MCF 10A (cell line): ENCODE measurements around the gene PGRMC1. TPM values are rescaled to one million over a fixed set of nuclear protein-coding genes. Genes with fewer than 3 reads are reported as not detected.
"Not testable (repeated sequence)": the region's sequence is repeated elsewhere in the genome, so short reads cannot be mapped to it uniquely, and the experiment has no call there.

Source experiments
- BruUV-seq: library from RNA; stranded (reverse); fragments of 400-500 nt; replicated peaks from 2 replicates; lab custom pipeline; 2021; lab: Mats Ljungman, UMichigan
- CTCF ChIA-PET: fragments of 300-600 bp; sonication (Branson Sonifier 250); formaldehyde crosslinking; extraction: SDS; loops from one replicate; lab custom pipeline; 2021; ENCODE audit warnings: antibody characterized with exemption, inconsistent platforms; lab: Yijun Ruan, JAX
- POLR2A ChIA-PET: fragments of 300-600, 350-650 bp; sonication (Branson Sonifier 250); formaldehyde crosslinking; extraction: SDS; loops from one replicate; lab custom pipeline; 2020; ENCODE audit warnings: antibody characterized with exemption, inconsistent platforms; lab: Yijun Ruan, JAX
- DNase-seq: peaks from one replicate; pipeline ENCODE4 v3.0.0-alpha.2; 2018; ENCODE audit not compliant: unreplicated experiment
- H3K27ac Mint-ChIP-seq: one replicate; pipeline ENCODE4 v1.8.0; 2022; ENCODE audit warnings: mild to moderate bottlenecking, low read depth, mixed read lengths; ENCODE audit not compliant: unreplicated experiment
- H3K27me3 Mint-ChIP-seq: one replicate; pipeline ENCODE4 v1.8.0; 2022; ENCODE audit warnings: mixed read lengths; ENCODE audit not compliant: insufficient read depth, unreplicated experiment
- H3K36me3 Mint-ChIP-seq: one replicate; pipeline ENCODE4 v1.8.0; 2022; ENCODE audit warnings: mild to moderate bottlenecking, moderate library complexity, mixed read lengths; ENCODE audit not compliant: insufficient read depth, unreplicated experiment
- H3K4me1 Mint-ChIP-seq: one replicate; pipeline ENCODE4 v1.8.0; 2022; ENCODE audit warnings: mixed read lengths; ENCODE audit not compliant: insufficient read depth, unreplicated experiment
- H3K4me3 Mint-ChIP-seq: one replicate; pipeline ENCODE4 v1.8.0; 2022; ENCODE audit warnings: mild to moderate bottlenecking, moderate library complexity, mixed read lengths; ENCODE audit not compliant: unreplicated experiment
- H3K9me3 Mint-ChIP-seq: one replicate; pipeline ENCODE4 v1.8.0; 2022; ENCODE audit warnings: mixed read lengths; ENCODE audit not compliant: unreplicated experiment
- intact Hi-C: fragments of 100-400 bp; cut with micrococcal nuclease; formaldehyde crosslinking; loops from 2 replicates; pipeline ENCODE4 v1.14.1; 2022
- total RNA-seq: library from RNA; stranded (reverse); gene quantifications from 2 replicates; pipeline ENCODE4 v1.2.3, GENCODE V29; 2022
- TF ChIP-seq, protein P1 (sequence below): fragments of 200-600 bp; IDR thresholded peaks from one replicate; pipeline ENCODE4 v1.8.0; 2022; ENCODE audit warnings: antibody characterized with exemption, mild to moderate bottlenecking; ENCODE audit not compliant: unreplicated experiment

Gene PGRMC1
- total RNA-seq, 1 experiment from 2014 or later = 40.7 TPM

DNA sequence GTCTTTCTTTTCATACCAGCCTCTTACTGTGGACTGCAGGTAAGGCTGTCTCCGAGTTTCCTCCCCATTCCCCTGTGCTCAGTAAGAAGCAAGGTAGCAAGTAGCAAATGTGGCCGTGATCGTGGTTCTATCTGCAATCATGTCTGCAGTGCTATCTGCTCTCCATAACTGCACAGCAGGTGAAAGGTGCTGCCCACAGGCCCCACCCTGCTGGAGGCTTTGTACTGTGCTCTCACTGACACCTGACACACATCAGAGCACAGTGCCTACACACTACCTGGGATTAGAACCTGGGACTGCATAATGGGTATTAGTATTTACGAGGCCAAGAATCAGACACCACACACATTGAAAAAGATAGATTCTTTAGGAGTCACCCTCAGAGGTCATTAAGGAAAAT, 15.3 kb downstream of the PGRMC1 start:
- intact Hi-C loops = no loop called here
- ChIA-PET CTCF (interaction anchor here (0.7 to 2.3 kb wide), 2 partner anchors 11 to 14 kb away, joined by 3 to 8 read pairs; no protein-coding TSS in a partner anchor), POLR2A (no interaction called here)
- Mint-ChIP-seq H3K36me3 (no peaks in the 10 kb centered on the region), H3K27me3 (peaks cover 21% of the 10 kb centered on the region), H3K4me1 (no peaks in the 10 kb centered on the region), H3K9me3 (peaks cover 6% of the 10 kb centered on the region), H3K27ac (no peak overlapping the region), H3K4me3 (no peak overlapping the region)
- no TSS peak for BruUV-seq
- TF ChIP-seq, protein P1, sequence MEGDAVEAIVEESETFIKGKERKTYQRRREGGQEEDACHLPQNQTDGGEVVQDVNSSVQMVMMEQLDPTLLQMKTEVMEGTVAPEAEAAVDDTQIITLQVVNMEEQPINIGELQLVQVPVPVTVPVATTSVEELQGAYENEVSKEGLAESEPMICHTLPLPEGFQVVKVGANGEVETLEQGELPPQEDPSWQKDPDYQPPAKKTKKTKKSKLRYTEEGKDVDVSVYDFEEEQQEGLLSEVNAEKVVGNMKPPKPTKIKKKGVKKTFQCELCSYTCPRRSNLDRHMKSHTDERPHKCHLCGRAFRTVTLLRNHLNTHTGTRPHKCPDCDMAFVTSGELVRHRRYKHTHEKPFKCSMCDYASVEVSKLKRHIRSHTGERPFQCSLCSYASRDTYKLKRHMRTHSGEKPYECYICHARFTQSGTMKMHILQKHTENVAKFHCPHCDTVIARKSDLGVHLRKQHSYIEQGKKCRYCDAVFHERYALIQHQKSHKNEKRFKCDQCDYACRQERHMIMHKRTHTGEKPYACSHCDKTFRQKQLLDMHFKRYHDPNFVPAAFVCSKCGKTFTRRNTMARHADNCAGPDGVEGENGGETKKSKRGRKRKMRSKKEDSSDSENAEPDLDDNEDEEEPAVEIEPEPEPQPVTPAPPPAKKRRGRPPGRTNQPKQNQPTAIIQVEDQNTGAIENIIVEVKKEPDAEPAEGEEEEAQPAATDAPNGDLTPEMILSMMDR = no peak
- DNase-seq = no peak

DNA sequence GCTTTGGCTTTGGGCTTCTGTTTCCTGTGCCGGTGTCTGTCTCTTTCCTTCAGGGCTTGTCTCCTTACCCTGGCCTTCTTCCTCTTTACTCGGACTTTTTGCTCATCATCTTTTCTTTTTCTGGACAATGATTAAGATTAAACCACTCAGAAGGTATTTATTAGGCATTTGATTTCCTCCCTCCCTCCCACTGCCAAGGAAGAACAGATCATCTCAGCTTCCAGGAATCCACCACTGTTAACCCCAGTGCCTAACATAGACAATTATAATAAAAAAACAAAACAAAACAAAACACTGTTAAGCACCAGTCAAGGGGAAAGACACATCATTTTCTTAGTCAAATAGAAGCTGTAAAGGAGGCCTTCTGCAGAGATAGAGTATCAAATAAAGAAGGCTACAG, 16.6 kb downstream of the PGRMC1 start:
- ChIA-PET CTCF (interaction anchor here (4.4 kb wide), 1 partner anchor 13 kb away, joined by 22 read pairs; no protein-coding TSS in a partner anchor), POLR2A (interaction anchor here (0.5 kb wide), 1 partner anchor 153 kb away, joined by 3 read pairs; no protein-coding TSS in a partner anchor)
- H3K27ac Mint-ChIP-seq = no peak overlapping the region
- H3K4me3 Mint-ChIP-seq = no peak overlapping the region
- intact Hi-C loops = no loop called here
- TF ChIP-seq, protein P1 = no peak
- peaks cover 6% of the 10 kb centered on the region for H3K9me3 Mint-ChIP-seq
- H3K36me3 Mint-ChIP-seq = no peaks in the 10 kb centered on the region
- BruUV-seq = no TSS peak
- no peak for DNase-seq
- H3K27me3 Mint-ChIP-seq = peaks cover 35% of the 10 kb centered on the region
- H3K4me1 Mint-ChIP-seq = no peaks in the 10 kb centered on the region

DNA sequence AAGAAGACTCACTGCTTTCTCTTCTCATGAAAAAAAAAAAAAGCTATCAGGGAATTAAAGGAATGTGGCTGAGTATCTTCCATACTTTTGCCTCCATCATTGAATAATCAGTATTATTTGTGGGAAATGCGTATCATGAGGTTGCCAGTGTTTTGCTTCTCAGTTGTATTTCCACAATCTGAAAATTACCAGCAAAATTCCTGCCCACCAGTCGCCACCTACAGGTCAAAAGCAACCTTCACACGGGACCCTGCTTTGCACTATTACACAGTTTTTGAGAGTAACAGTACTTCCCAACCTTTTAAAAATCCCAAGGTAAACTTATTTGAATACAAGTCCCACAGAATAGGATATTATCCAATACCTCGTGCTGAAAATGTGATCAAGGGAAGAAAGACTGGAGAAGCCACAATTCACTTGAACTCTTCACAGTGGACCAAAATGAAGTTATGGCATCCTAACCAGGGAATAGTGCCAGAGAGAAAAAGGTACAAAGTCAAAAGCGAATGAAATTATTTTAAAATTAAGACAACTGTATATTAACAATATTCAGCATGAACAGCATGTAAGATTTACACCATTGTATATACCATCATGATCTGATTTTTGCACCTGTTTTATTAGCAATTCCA, 30.4 kb downstream of the PGRMC1 start:
- H3K9me3 Mint-ChIP-seq = no peaks in the 10 kb centered on the region
- intact Hi-C loops = loop anchor here (2.0 kb wide), 1 partner anchor 148 kb away; no protein-coding TSS in a partner anchor
- no peak overlapping the region for H3K4me3 Mint-ChIP-seq
- no peaks in the 10 kb centered on the region for H3K36me3 Mint-ChIP-seq
- TF ChIP-seq, protein P1 = peak; percentile 49
- POLR2A ChIA-PET = no interaction called here
- H3K4me1 Mint-ChIP-seq = no peaks in the 10 kb centered on the region
- BruUV-seq = no TSS peak
- peak; percentile 37 for DNase-seq
- H3K27me3 Mint-ChIP-seq = peaks cover 58% of the 10 kb centered on the region
- CTCF ChIA-PET = interaction anchor here (0.7 to 2.6 kb wide), 11 partner anchors 8 to 313 kb away, joined by 3 to 22 read pairs (median 3); no protein-coding TSS in a partner anchor
- H3K27ac Mint-ChIP-seq = no peak overlapping the region

DNA sequence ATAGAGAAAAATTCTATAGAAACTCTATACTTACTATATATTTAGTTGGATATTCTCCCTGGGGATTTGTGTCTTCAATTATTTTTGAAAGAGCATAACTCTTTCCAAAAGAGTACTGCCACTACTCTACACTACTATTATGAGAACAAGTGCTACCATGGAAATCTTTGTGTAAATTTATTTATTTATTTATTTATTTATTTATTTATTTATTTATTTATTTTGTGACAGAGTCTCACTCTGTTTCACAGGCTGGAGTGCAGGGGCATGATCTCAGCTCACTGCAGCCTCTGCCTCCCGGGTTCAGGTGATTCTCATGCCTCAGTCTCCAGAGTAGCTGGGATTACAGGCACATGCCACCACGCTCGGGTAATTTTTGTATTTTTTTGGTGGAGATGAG, 31.0 kb downstream of the PGRMC1 start:
- not testable (repeated sequence) for H3K9me3 Mint-ChIP-seq

More for the DNA sequence above, 31.0 kb downstream of the PGRMC1 start:
- CTCF ChIA-PET = interaction anchor here (0.6 to 0.8 kb wide), 2 partner anchors 13 to 760 kb away, joined by 3 read pairs; no protein-coding TSS in a partner anchor
- H3K36me3 Mint-ChIP-seq, H3K27ac Mint-ChIP-seq, BruUV-seq, POLR2A ChIA-PET, H3K4me3 Mint-ChIP-seq, H3K4me1 Mint-ChIP-seq, DNase-seq: not testable (repeated sequence)
- H3K27me3 Mint-ChIP-seq = peaks cover 52% of the 10 kb centered on the region
- intact Hi-C loops = loop anchor here (2.0 kb wide), 1 partner anchor 148 kb away; no protein-coding TSS in a partner anchor
